Coronary artery (tissue), 2 donors: Measurements from ENCODE around the gene SPATS2L.

Experiments
- DNase-seq: peaks from one replicate; pipeline ENCODE4 v3.0.0-alpha.2; 2017; ENCODE audit warnings: low spot score
- H3K27ac ChIP-seq, 2 donors: fragments of 200-600 bp; sonication (generic); one replicate each; pipeline ENCODE4 v1.5.1; 2016 to 2019
- H3K4me3 ChIP-seq: fragments of 200-600 bp; sonication (generic); 2 replicates; pipeline ENCODE4 v1.5.1; 2016; ENCODE audit warnings: mild to moderate bottlenecking, moderate library complexity
- CTCF ChIP-seq: fragments of 200-600 bp; sonication (generic); IDR thresholded peaks from one replicate; pipeline ENCODE4 v1.5.1; 2019; ENCODE audit warnings: antibody characterized with exemption

Gene SPATS2L

GRCh38 chr2:200456567-200456966 lies 150.1 kb downstream of the SPATS2L start:
- DNase-seq: no peak
- H3K4me3 ChIP-seq: no peak overlapping the region
- no peak for TF ChIP-seq CTCF
- H3K27ac ChIP-seq: no peak overlapping the region

DNA sequence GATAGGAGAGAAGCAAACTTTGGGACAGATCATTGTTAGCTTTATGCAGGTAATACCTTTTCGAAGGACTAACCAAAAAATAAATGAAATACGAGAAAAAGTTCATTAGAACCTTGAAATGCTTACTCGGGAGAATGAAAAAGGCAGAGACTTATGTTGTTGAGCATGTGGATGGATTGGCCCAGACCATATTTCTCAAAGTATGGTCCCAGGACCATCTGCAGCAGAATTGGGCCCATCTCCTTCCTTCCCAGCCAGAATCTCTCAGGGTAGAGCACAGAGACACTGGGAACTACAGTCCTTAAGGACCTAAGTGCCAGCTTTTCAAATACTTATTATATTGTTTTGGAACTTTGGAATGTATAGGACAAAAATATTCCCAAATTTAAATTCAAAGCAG lies 152.6 kb downstream of the SPATS2L start:
- no peak for DNase-seq
- TF ChIP-seq CTCF: no peak
- H3K4me3 ChIP-seq: no peak overlapping the region
- peak overlapping the region in 1 of 2 donors; percentile 21 for H3K27ac ChIP-seq

DNA sequence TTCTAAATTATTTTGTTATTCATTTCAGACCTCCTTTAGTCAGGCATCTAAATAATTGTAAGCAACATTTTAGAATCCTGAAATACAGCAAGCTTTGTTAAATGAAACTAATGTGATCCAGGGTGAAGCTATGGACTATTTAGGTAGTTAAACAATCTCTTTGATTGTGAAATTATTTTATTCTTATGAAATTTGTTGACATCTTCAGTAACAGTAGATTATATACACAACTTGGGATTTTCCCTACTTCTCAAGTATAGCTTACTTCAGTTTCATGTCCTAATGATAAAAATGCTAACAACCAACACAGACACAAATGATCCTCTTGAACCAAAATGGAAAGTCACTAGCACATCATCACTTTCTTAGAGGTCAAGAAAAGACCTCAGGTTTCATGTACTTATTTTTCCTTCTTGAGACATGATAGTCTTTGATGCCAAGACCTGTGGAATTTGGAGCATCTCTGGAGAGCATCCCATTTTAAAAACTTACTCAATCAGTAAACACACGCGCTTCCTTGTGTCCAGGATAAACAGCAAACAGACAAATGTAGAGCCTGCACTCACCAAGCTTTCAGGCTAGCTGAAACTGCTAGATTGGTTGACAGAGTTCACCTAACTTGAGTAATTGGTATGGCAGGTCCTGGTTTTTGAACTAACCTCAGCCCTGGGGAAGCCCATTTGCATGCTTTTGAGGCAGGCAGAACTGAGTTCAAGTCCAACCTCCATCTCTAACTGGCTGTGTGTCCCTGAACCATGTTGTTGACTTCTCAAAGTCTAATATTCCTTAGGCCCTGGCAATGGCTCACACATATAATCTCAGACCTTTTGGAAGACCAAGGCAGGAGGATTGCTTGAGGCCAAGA lies 155.6 kb downstream of the SPATS2L start:
- TF ChIP-seq CTCF: no peak
- H3K27ac ChIP-seq: no peak overlapping the region

GRCh38 chr2:200463452-200463851 lies 157.0 kb downstream of the SPATS2L start:
- no peak for TF ChIP-seq CTCF
- no peak overlapping the region for H3K4me3 ChIP-seq
- H3K27ac ChIP-seq: no peak overlapping the region
- no peak for DNase-seq

More for the DNA sequence above, 155.6 kb downstream of the SPATS2L start:
- no peak for DNase-seq
- H3K4me3 ChIP-seq: no peak overlapping the region

DNA sequence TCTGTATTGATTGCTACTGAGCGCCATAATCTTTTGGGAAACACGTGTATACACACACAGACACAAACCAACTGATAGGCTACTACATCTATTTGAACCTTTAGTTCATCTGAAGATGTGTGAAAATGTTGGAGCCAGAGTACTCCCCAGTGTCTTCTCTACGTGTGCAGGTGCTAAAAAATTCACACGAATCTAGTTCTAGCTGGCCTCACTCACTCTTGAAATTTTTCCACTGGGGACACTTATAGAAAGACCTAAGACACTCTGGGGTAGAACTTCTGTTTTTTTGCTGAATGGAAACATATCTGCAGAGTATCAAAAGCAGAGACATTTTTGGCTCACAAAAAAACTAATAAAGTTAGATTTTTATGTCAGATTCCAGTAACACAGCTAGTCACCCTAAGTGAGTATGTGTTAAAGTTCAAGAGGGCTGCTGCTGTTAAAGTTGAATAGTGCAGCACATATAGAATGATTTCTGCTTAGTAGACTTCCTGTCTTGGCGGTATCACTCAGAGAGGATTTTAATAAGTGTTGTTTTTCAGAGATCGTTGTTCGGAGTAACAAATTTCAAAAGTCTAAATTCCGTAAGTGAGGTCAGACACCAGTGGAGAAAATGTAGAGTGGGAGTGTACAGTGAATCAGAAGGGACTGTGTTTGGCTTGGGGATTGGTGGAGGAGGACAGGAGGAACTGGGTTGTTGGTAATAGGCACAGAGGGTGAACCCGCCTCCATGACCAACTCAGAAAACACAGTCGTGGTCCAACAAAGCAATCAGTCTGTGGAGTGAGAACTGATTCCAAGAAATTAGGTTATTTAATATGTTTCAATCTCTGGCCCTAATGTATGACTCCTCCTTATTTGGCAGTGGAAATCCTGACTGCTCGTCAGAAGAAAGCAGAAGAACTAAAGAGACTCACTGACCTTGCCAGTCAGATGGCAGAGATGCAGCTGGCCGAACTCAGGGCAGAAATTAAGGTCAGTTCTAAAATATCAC lies 160.2 kb downstream of the SPATS2L start:
- DNase-seq: peak; percentile 81
- no peak for TF ChIP-seq CTCF
- H3K4me3 ChIP-seq: peak overlapping the region; percentile 12
- H3K27ac ChIP-seq: peak overlapping the region in 1 of 2 donors; percentile 74

DNA sequence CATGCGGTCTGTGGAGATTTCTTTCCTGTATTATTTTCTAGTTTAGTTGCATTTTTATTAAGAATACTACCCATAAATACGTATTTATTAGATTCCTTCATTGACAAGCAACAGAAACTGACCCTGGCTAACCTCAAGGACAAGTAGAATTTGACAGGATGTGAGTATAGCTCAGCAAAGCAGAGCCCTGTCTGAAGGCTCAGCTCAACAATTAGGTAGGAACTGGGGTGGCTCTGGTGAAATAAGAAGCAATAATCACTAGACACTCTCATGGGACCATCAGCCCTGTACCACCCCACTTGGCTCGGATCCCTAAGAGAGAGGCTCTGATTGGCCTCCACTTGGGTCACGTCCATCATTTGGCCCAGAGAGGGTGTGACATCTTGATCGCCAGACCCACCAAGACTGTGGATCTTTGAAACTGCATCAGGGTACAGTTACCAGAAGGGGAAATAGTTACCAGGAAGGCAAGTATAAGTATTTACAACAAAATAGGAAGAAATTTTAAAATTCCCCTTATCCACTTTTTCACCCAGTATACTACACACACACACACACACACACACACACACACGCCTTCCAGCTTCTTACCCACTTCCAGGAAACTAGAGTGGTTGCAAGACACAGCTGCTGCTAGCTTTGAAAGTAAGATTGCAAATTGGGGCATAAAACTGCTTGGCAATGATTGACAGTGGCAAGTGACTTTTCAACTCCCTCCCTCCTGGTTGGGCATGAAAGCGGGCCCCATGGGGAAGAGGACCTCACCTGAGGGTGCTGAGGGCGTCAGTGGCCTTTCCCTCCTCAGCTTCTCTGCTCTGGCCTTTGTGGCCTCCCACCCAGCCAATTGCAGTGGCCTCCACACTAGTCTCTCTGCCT lies 161.6 kb downstream of the SPATS2L start:
- TF ChIP-seq CTCF: no peak
- peak overlapping the region in 1 of 2 donors; percentile 74 for H3K27ac ChIP-seq
- no peak for DNase-seq
- no peak overlapping the region for H3K4me3 ChIP-seq
